MV-4-11 (cell line): ENCODE data around the gene PATZ1.
"Not testable (repeated sequence)": the region's sequence is repeated elsewhere in the genome, so short reads cannot be mapped to it uniquely, and the experiment has no call there.

ENCODE experiments used
- DNase-seq: peaks from one replicate; lab custom pipeline; 2025; lab: John Stamatoyannopoulos, UW

Gene PATZ1

DNA sequence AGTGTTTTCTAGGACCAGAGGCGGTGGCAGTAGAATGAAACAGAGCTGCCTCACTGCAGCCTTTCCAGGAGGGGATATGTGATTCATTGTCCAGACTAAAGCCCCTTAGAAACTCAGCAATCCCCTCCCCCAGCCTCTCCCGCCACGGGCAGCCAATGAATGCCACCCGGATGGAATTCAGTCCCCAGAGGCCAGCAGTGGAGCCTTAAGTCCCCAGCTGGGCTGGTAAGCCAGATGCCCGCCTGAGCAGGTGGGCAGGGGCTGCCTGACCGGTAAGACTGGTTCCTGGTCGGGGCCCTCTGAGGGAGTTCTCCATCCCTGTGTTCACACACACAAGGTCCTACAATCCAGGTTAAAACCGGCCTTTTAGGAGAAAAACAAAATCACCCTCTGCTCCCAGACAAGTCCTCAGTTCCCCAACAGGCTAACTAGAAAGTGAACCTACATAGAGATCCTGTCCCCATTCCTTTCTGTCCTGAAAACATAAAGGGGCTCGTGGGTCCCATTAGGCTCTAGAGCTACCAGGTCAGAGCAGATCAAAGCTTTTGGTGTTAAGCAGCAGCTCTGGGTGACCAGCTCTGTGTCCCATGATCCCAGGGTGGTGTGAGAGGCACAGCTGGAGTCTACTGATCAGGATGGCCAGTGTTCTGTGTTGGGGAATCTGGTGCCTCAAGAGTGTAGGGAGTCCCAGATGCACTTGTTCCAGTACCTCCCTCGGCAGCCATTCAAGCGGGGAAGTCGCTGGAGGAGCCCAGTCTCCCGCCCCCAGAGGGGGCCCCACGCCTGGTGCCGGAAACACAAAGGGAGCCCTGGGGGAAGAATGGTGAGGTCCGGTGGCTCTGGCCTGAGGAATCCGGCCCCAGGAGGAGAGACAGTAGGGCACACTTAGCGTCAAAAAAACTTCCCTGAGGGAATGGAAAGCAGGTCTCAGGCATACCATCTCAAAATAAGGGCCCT lies 2.6 kb downstream of the PATZ1 start:
- peak; percentile 24 for DNase-seq

DNA sequence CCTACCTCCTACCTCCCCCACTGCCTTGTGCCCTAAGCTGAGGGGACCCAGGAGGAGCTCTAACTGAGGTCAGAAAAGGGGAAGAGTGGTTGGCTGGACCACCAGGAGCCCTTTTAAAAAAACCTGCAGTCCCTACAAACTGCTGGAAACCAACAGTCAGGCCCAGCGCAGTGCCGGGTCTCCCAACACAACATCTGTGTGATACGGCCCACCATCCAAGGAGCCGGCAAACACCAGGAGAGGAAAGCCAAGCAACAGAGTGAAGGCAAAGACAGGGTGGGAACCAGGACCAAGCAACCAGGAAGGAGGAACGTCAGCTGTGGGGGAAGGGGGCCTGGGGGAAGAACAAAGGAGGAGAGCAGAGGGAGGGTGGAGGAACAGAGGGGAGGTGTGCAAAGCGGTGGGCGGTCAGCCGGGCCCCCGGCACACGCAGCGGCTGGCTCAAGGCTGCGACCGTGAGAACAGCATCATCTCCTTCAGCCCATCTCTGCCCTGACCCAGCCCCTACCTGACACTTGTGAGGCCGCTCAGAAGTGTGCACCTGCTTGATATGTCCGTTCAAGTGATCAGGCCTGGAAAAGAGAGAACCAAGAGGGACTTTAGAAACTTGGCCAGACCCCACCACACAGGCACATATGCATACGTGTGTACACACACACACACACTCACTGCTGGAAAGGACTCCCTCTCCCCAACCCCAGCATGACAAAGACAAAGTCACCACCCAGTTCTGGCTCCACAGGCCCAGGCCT lies 3.6 kb downstream of the PATZ1 start:
- no peak for DNase-seq

DNA sequence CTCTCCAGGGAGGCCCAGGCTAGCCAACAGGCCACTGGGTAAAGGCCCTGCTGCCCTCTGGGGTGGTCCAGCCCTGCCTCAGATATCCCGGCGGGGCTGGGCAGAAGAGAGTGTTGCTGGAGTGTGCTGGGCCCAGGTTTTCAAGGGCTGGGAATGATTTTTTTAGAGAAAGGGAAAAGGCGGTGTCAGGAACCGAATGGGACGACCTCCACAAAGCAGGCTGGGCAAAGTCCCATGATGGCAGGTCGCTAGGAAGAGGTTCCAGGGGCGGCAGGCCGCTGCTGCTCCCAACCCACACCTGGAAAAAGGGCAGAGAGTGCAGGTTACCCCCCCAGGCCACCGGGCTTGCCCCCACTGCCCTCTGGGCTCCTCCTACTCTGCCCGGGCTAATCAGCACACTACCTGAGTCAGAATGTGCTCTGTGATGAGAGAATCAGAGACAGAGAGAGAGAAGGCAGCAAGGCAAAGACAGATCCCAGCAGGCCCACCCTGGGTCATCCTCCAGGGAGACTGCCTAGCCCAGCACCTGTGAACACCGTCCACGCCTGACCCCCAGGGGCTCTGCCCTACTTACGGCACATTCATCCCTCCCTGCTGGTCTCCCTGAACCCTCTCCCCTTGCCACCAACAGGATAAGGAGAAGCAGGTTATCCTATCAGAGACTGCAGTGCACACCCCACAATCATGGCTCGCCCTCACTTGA lies 4.6 kb downstream of the PATZ1 start:
- no peak for DNase-seq

DNA sequence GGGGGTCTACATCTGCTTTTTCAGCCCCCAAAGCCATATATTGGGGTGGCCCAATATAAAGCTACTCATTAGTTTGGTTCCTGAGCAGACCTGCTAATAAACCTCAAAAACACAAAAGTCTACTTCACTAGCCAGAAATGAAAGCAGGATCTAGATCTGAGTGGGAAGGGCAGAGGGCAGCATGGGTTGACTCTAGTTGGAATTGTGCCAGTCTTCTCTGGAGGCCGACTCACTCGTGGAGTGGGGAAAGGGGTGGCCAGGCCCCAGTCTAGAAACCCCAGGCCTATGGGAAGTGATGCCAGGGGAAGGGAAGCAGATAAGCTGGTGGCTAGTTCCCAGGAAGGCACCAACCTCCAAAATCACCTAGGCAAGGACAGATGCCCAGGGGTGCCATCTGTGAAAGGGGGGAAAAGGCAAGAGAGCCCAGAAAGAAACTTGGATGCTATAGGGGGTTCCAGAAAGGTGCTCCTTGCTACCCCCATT lies 5.3 kb downstream of the PATZ1 start:
- no peak for DNase-seq

DNA sequence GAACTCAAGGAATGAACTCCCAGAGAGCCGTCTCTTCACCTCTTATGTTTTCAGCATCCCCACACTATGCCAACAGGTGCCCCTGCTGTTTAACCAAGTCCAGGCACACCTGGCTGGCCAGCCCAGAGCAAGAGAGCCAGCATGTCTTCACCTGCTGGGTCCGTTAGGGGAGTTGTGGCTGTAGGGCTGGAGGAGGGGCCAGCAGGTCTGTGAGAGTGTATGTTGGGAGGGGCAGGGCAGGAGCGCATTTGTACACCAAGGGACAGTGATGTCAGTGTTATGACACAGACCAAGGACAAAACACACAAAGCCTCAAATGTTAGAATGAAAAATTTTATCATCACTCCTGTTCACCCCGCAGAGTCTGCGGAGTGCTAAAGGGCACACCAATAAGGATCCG lies 5.8 kb downstream of the PATZ1 start:
- DNase-seq, result no peak

DNA sequence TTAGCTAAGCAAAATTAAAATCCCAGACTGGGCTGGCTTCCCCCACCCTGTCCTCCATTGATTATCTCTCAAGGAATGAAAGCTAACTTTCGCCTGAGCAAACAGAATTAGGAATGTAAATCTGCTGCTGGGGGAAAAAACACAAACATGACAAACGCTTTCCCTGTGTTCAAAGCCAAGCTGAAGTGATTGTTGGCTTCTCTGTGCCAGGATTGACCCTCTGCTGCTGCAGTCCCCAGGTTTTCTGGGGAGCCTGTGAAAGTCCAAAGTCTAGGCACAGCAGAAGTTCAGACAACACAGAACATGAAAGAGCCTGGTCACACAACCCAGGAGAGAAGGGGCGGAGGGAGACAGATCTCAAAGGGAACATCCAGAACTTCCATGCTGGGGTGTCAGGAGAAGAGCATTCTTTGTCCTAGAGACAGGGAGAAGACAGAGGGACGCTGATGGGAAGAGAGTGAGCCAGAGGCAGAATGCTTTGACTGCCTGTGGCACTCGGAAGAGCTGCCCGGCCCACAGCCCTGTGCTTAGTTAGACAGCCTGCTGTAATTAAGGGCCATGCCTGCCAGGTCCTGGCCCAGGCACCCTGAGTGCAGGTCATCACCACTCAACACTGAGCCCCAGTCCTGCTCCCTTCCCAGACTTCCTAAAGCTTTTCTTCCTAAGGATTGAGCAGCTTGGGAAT lies 6.9 kb downstream of the PATZ1 start:
- no peak for DNase-seq

DNA sequence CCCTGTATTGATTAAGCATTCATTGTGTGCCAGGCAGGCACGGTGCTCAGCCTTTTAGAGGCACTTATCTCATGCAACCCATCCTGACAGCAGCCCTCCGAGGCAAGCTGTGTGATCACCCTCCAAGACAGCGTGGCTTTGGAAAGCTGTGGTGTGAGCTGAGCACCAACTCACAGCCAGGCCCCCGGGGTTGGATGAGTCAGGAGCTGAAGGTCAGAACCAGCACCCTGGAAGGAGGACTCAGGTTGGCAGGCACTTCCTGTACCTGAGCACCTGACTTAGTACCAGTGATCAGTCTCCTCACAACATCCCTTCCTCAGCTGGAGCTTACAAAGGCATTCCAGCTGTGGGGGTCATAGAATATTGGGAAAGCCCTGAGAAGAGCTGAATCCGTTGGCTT lies 9.0 kb downstream of the PATZ1 start:
- DNase-seq, result no peak

DNA sequence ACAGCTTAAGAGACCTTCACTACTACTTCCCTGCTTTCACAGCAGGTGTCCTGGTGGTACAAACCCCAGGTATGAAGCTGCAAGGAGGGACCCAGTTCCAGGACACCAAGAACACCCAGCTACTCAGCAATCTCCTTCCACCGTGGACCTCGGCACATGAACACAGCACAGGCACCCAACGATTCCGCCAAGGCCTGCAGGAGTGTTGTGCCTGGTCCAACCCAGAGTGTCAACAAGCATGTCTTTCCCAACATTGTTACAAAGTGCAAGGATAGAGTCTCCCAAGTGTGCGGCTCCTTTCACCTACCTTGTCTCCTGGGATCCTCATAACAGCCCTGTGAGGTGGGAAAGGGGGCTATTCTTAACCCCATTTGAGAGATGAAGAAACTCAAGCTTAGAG lies 11.8 kb downstream of the PATZ1 start:
- no peak for DNase-seq

DNA sequence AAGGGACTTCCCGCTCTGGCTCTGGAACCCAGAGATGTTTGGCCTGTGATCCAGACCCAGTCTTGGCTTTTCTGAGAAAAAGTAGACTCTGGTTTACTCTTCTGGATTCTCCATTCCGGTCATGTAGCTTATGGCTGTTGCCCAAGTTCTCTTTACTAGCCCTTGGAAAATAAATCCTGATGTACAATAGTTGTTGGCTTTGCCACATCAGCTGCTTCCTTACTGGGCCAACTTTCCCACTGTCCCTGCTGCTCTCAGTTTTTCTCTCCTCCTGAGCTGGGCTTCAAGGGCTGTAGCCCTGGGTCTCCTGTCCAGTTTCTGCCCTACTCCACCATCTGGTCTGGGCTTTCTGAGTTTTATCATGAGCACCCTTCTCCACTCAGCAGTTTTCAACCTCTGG lies 12.5 kb downstream of the PATZ1 start:
- DNase-seq, result no peak

DNA sequence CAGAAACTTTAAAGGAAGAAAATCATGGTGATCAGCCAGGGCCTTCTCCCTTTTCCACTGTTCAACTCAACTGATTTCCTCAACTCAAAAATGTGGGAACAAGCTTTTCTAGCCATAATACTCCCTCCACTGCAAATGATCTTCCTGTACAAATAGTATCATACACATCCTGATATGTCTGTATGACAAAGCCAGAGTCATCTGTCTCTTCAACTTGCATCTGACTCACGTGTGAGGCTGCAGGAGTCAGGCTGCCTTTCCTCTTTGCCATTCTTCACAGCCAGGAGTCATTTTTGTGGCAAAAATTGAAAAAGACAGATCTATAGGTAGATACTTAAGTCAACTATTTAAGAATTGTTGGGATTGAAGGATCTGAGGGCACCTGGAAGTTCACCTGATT lies 13.3 kb downstream of the PATZ1 start:
- no peak for DNase-seq

DNA sequence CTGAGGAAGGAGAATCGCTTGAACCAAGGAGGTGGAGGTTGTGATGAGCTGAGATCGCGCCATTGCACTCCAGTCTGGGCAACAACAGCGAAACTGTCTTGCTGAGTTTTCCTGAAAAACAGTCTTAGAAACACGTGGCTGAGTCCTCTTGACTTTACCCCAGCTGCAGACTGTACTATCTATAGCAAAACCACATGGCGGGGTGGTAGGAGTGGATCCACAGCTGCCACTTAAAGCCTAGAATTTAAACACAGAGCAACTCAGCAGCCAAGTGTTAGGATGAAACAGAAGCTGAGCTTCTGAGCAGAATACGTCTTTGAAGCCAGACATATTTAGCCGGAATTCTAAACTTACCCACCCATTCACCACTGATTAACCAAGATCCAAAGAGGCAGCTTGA lies 14.1 kb downstream of the PATZ1 start:
- DNase-seq, result peak; percentile 54

DNA sequence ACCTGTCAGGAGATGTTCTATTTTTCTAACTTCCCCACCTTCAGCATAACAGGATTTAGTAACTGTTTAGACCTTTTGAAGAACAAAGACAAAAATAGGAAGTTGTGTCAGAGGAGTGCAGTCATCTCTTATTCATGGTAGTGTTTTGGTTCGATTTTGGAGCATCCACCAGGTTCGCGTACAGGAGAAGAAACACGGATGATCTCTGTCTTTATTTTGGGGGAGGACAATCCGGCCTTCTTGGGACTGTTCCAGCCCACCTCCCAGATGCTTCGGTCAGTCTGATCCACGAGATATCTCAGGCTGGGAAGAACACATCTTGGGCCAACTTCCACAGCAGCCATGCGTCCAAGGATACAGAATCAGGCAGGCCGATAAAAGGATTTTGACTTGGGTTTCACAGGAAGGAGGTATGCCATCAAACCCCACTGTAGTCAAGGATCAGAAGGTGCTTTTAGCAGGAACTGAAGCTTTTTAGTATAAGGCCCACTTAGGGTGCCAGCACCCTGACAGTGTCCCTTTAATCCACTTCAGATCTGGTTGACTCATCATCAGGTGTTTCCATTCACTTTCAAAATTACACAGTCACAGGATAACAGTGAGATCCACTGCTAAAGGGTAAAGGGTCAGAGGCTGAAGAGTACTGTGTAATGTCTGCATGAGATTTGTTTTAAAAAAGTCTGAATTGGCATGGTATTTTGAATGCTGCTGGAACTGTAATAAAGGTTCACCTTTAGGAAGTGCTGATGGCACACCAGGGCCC lies 16.5 kb downstream of the PATZ1 start:
- no peak for DNase-seq

DNA sequence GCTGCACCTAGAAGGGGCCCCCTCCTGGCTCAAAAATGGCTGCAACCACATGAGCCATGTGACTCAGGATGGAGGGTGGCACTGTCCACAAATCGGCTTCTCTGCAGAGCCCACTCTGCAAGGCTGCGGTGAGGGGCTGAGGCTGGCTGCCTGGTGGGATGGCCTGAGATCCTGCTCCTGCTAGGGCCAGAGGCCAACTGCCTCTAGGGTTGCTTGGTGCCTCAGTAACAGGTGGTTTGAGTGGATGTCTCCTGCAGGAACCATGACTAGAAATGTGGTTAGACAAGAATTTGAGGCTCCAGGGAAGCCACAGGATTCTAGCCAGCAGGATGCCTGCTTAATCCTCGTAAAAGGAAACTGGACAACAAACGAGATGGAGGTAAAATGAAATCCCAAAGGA lies 17.1 kb downstream of the PATZ1 start:
- no peak for DNase-seq

DNA sequence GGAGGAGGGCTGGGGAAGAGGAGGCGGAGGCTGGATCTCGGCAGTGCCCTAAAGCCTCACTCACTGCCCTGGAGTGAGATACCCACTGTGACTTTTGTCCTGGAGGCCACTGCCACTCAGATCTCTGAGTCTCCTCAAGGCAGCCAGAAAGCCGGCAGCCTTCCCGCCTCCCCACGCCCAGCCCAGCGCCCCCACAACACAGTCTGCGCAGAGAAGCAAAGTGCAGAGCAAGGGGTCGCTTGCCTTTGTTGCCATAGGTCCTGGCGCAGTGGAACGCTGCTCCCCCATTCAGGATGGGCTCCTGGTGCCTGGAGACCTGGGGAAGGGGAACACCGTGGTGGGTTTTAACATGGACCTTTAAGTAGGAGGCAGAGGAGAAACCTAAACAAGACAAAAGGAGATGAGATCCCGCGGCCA lies 17.6 kb downstream of the PATZ1 start:
- no peak for DNase-seq

DNA sequence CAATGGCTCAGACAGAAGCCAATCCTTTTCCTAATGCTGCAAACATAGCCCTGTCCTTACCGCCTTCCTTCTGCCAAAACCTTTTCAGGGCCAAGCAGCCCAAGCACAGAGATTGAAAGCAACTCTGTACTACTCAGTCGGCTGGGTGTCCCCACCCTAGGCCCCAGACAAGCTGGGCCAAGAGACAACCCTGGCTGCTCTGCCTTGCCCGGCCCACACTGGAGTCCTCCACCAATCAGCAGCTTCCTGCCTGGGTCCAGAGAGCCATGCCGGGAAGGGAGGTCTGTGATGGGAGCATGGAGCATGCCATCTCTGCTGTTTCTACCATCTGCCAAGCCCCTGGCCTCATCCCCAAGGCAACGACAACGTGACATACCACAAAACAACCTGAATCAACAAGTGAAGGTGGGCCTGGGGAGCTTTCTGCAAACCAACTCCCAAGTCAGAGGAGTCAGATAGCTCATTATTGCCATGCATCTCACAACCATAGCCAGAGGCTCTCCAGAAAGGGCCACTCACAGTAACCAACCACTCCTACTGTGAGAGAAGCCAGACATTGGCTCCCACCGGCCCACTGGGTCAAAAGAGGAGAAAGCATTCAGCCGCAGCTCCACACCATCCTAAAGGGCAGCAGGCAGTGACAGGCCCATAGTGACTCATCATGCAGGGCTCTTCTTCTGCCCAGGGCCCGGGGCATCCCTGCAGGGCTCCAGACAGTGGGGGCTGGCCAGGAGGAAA lies 18.2 kb downstream of the PATZ1 start:
- no peak for DNase-seq

DNA sequence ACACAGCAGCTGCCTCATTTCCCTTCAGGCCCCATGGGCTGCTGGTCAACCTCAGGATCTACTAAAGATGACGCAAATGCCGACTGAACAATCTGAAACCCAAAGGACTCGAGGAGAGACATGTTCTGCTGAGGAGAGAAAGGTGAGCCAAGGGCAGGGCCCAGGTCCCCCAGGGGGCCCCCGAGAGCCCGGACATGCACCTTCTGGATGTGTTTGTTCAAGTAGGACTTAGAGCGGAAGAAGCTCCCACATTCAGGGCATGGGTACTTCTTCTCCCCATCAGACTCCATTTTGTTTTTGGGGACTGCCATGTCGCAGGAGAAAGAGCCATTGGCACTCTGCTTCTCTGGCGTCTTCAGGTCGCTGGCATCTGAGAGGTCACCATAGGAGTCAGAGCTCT lies 19.3 kb downstream of the PATZ1 start:
- DNase-seq, result no peak

DNA sequence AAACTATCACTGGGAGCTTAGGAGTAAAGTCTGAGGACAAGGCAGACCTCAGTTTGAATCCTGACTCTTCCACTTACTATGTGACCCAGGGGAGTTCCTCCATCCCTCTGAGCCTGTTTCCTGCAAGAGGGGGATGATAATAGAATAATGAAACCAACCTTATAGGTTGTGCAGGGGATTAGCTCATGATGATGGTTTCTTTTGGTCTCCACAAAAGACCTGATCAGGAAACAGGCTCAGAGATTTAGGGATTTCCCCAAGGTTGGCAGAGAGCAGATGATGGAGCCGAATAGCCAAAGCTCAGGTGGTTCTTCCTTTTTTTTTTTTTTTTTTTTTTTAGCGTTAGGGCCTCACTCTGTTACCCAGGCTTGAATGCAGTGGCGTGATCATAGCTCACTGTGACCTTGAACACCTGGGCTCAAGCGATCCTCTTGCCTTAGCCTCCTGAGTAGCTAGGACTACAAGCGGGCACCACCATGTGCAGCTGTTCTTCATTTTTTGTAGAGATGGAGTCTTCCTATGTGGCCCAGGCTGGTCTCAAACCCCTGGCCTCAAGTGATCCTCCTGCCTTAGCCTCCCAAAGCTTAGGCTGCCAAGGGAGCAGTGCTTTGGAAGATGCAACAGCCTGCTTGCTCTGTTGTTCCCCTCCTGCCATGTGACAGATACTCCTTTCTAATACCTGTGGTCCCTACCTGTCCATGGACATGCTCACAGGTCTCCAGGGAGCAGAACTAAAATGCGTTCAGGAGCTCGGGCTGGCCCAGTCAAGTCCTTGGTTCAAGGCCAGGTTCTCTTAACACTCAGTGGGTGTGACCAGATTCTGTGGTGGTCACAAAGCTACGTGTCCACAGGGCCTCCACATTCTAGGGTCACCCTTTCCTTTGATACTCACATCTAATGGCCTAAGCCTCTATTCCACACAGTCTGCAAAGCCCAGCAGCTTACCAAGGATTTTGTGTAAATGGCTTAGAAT lies 22.3 kb downstream of the PATZ1 start:
- DNase-seq, result no peak

DNA sequence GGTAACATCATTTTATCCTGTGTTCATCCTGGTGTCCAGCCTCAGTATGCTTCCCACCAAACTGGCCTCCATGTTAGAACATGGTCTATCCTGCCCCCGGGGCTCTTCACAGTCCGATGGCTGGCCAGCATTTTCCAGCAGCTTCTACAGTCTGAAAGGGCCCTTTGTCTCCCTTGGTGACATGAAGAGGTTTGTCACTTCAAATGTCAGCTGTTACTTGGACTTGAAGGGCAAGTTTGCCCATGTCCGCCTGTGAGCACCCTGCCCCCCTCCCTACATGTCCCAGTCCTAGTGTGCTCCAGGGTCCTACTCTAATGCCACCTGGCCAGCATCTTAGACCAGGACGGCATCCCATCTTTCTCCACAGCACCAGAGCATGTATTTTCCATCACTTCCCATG lies 24.7 kb downstream of the PATZ1 start:
- DNase-seq, result no peak

DNA sequence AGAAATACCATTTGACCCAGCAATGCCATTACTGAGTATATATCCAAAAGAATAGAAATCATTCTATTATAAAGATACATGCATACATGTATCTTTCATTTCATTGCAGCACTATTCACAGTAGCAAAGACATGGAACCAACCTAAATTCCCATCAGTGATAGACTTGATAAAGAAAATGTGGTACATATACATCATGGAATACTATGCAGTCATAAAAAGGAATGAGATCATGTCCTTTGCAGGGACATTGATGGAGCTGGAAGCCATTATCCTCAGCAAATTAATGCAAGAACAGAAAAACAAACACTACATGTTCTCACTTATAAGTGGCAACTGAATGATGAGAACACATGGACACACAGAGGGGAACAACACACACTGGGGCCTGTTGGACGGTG lies 31.9 kb downstream of the PATZ1 start:
- not testable (repeated sequence) for DNase-seq
